Measurements from ENCODE around the gene UBE4A. TPM values are rescaled to one million over a fixed set of nuclear protein-coding genes. Genes with fewer than 3 reads are reported as not detected.

UBE4A gene
- total RNA-seq, 1 donor from 2014 or later = 33.2 TPM

DNA sequence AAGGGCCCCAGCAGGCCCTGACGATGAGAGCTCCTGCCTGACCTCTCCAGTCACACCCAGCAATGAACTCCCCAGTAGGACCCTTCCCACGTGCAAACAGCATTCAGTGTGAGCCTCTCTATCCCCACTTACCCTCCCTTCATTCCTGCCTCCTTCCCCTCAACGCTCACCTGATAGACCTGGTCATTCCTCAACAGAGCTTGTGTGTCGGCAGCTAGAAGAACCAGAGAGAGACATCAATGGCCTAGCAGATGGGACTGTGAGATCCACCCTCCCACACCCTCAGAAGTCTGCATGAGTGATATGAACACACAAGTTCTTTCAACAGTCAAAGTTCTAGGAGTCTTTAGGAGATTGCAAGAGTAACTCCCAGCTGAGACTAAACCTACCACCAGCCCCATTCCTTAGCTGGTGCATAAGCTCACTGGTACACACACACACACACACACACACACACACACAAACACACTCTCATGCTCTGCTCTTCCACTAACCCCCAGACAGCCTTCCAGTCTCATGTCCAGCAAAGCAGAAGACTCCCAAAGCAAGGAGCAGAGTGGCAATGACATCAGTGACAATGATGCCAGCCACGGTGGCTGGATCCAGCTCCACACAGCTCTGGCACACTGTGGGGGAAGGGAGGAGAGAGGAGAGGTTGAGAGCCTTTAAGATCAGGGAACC is 20.0 kb upstream of the UBE4A start:
- ATAC-seq (ENCODE audit: poor library complexity) (no peak), DNase-seq (no peak)
- intact Hi-C loops (cut with DNase I) = no loop called here

DNA sequence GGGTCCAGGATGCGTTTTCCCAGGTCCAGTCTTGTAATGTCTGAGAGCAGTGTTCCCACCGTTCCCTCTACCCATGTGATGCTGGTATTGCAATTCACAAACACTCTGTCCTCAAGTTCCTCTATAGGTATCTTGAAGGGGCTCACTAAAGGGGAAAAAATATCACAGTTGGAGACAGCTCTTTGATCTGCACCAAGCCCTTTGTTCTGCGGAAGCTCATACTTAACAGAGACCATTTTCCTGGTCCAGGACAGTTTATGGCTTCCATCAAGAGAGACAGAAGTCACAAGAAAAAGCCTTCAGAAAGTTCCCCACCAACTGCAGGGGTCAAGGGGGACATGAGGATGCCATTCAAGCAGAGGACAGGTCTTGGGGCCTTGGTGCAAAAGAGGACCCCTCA is 19.0 kb upstream of the UBE4A start:
- ATAC-seq (ENCODE audit: poor library complexity) (no peak), DNase-seq (no peak)
- intact Hi-C loops (cut with DNase I) = no loop called here

DNA sequence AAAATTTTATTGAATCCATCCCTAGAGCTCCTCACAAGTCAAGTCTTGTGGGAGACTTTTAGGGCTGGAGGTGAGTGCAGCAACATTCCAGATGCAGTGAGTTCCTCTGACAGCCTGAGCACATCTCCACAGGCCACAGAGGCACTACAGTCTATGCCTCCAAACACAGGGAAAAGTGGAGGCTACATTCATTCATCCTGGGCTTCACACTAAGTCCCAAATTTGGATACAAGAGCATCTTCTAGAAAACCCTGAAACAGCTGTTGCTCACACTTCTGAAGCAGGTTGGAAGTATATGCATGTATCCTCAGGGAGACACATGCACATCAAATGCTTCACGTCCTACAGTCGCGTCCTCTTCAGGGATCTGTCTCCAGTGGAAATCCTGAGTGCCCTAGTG is 18.1 kb upstream of the UBE4A start:
- DNase-seq (no peak), ATAC-seq (ENCODE audit: poor library complexity) (no peak)

DNA sequence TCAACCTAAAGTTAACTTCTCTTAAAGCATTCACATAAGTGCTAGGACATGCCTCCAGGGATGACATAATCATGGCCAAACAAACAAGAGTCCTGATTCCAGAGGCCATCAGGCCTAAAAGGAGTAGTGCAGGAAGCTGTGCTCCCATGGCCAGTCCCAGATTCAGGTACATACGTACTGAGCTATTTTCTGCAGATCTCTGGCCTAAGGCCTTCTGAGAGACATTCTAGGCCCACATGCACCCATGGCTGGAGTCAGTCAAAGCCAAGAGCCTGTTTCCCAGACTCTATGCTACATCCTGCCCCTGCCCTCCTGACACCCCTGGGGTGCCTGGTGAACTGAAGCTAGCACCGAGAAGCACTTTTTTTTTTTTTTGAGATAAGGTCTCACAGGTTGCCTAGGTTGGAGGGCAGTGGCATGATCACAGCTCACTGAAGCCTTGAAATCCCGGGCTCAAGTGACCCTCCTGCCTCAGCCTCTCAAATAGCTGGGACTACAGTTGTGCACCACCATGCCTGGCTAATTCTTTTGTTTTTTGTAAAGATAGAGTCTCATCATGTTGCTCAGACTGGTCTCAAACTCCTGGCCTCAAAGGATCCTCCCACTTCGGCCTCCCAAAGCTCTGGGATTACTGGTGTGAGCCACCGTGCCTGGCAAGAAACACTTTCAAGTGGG is 17.4 kb upstream of the UBE4A start:
- ATAC-seq (ENCODE audit: poor library complexity) = no peak
- no peak for DNase-seq
- intact Hi-C loops (cut with DNase I) = no loop called here

More for the DNA sequence above, 18.1 kb upstream of the UBE4A start:
- intact Hi-C loops (cut with DNase I) = no loop called here

DNA sequence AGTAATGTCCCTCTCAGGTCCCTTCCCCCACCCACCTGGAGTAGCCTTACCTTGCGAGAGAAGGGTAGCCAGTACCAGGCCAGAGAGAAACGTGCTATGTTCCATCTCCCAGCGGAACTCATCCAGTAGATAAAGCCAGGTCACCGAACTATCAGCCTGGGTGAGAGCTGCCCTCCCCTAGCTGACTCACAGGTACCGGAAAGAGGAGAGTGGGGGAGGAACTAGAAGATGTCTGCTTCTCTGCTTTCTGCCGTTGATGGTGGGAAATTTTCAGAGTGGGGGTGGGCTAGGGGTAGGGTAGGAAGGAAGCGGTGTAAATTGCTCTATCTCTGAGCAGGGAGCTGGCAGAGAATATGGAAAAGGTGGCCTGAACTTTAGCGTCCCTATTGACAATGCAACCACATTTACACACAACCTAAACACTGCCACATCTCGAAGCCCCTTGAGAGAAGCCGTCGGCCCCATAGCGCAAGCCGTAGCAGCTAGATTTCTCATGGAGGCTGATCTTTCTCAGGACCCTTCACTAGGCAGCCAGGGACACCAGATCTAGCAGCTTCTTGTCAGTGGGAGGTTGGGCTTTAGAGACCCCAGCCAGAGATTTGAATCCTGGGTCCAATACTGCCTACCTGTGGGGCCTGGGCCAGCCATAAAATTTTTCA is 16.8 kb upstream of the UBE4A start, which contains the start of gene CD3D:
CD3D (minus strand) TSS at position 203 of the 659 bp plus-strand sequence; CDS start at position 105, 98 bp downstream.
- intact Hi-C loops (cut with DNase I) = no loop called here
- no peak for DNase-seq
- ATAC-seq (ENCODE audit: poor library complexity) = no peak

DNA sequence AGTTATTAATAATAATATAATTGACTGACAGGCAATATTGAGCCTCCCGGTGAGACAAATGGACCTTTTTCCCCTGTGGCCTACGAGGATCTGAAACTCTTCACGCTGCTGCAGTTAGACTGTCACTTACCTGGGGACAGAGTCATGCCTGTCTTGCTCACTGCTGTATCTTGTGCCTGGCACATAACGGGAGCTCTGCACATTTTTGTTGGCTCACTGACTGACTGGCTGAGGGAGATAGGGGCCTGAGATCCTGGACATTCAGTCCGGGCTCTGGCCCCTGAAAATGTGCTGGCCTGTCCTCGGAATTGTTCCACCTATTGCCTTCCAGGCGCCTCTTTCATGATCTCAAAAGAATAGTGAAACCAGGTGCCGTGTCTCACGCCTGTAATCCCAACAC is 16.2 kb upstream of the UBE4A start:
- intact Hi-C loops (cut with DNase I) = no loop called here
- no peak for ATAC-seq (ENCODE audit: poor library complexity)

DNA sequence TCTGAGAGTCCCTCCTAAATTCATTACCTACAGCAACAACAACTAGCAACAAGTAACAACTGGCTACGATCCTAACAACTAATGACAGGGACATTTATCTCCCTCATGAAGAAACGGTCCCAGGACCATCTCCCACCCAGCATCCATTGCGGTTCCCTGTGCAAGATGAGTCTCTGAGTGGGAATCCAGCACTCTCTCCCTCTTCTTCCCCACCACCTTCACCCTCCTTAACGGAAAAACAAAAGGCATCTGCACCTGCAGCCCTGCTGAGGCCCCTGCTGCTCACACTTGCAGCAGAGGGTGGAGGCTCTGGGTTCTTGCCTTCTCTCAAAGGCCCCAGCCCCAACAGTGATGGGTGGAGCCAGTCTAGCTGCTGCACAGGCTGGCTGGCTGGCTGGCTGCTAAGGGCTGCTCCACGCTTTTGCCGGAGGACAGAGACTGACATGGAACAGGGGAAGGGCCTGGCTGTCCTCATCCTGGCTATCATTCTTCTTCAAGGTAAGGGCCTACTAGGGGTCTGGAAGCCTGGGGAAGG is 15.4 kb upstream of the UBE4A start, which contains the start of gene CD3G:
CD3G (plus strand) TSS at position 364 of the 535 bp plus-strand sequence; CDS start at position 444, 80 bp downstream.
- no peak for ATAC-seq (ENCODE audit: poor library complexity)
- DNase-seq = no peak
- intact Hi-C loops (cut with DNase I) = no loop called here

More for the DNA sequence above, 16.2 kb upstream of the UBE4A start:
- DNase-seq = no peak

DNA sequence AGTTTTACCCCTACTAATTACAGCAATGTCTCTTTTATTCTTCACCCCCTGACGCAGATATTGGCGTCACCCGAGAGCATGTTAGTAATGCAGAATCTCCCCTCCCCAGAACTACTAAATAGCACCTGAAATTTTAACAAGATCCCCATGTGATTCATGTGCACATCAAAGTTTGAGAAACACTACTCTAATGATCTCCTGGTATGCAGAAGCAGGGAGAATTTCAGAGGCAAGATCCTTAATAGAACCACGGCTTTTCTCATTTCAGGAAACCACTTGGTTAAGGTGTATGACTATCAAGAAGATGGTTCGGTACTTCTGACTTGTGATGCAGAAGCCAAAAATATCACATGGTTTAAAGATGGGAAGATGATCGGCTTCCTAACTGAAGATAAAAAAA is 9.9 kb upstream of the UBE4A start:
- intact Hi-C loops (cut with DNase I) = no loop called here
- no peak for ATAC-seq (ENCODE audit: poor library complexity)
- no peak for DNase-seq

DNA sequence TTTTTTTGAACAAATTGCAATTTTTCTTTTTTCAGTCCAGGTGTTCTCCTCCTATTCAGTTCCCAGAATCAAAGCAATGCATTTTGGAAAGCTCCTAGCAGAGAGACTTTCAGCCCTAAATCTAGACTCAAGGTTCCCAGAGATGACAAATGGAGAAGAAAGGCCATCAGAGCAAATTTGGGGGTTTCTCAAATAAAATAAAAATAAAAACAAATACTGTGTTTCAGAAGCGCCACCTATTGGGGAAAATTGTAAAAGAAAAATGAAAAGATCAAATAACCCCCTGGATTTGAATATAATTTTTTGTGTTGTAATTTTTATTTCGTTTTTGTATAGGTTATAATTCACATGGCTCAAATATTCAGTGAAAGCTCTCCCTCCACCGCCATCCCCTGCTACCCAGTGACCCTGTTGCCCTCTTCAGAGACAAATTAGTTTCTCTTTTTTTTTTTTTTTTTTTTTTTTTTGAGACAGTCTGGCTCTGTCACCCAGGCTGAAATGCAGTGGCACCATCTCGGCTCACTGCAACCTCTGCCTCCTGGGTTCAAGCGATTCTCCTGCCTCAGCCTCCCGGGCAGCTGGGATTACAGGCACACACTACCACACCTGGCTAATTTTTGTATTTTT is 6.2 kb upstream of the UBE4A start:
- DNase-seq = no peak
- intact Hi-C loops (cut with DNase I) = loop anchor here (5.0 kb wide), 2 partner anchors 56 to 156 kb away; no protein-coding TSS in a partner anchor
- ATAC-seq (ENCODE audit: poor library complexity) = no peak

DNA sequence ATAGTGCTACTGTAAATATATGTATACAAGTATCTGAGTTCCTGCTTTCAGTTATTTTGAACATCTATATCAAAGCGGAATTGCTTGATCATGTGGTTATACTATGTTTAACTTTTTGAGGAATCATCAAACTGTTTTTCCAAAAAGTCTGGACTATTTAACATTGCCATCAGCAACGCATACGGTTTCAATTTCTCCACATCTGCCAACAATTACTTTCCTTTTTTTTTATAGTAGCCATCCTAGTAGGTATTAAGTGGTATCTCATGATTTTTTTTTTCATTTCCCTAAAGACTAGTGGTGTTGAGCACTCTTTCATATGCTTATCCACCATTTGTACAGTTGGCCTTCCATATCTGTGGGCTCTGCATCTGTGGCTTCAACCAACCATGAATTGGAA is 1.3 kb upstream of the UBE4A start:
- ATAC-seq (ENCODE audit: poor library complexity) = no peak
- intact Hi-C loops (cut with DNase I) = no loop called here
- no peak for DNase-seq

DNA sequence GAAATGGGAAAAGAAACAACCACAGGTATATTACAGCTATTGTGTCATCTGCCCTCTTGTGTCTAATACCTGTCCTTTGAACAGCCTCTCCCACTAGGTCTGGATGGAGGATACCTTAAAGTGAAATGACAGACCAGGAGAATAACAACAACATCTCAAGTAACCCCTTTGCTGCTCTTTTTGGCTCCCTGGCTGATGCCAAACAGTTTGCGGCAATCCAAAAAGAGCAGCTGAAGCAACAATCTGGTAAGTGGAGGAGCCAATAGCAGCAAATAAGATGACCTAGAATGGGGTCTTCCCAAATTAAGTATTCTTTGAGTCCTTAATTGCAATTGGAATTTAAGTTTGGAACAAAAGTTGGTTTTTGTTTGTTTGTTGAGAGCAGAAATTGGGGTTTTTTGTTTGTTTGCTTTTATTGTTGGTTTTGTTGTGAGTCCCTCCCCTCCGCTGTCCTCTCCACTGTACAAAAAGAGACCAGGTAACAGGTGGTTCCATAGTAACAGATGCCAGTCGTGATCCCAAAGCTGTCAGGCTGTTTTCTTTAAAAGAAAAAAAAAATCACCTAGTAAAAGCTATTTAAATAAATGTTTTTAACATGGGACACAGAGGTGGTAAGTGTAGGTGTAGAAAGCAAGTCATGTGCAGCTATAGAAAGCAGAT is 5.7 kb downstream of the UBE4A start:
- DNase-seq (no peak), ATAC-seq (ENCODE audit: poor library complexity) (no peak)
- intact Hi-C loops (cut with DNase I) = no loop called here

DNA sequence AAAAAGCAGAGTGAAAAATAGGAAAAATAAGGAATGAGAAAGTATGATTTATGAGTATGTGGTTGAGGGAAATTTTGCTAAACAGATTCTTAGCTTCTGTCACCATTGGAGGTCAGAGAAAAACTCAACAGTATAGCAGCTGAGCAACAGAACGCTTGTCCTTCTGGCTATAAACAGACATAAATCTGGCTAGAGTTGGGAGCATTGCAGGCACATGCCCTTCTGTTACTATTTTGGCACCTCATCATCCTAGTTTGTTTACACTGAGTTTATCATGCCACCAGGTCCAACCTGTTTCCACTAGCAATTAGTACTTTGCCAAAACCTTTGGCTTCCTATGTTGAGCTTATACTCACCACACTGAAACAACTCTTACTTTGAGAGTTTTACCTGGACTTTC is 6.9 kb downstream of the UBE4A start:
- no peak for DNase-seq
- intact Hi-C loops (cut with DNase I) = no loop called here
- peak; percentile 95 for ATAC-seq (ENCODE audit: poor library complexity)

DNA sequence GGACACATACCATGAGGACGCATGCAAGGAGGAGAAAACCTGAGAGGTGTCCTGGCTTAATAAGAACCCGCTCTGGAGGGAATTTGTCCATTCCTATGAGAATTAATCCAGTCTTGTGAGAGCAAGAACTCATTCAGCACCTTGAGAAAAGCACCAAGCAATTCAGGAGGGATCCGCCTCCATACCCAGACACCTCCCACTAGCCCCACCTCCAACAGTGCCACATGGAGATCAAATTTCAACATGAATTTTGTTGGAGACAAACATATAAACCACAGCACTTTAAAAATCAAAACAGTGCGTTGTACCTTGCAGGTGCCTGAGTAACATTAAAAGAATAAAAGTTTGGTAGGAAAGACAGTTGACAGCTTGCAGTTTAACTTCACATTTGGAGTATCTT is 11.4 kb downstream of the UBE4A start:
- intact Hi-C loops (cut with DNase I) = no loop called here
- DNase-seq (no peak), ATAC-seq (ENCODE audit: poor library complexity) (no peak)

DNA sequence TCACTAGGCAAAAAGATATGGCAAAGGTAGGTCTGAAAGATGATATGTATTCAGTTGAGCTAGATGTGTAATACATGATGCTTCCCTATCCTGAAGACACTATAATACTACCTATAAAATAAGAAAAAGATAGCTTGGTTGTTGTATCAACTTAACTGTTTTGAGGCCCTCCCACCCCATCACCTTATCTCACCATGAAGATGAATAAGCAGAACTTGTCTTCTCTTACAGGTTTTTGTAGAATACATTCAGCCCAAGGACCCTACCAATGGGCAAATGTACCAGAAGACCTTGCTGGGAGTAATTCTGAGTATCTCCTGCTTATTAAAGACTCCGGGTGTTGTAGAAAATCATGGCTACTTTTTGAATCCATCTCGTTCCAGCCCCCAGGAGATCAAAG is 13.9 kb downstream of the UBE4A start:
- ATAC-seq (ENCODE audit: poor library complexity) (no peak), DNase-seq (no peak)
- intact Hi-C loops (cut with DNase I) = no loop called here

DNA sequence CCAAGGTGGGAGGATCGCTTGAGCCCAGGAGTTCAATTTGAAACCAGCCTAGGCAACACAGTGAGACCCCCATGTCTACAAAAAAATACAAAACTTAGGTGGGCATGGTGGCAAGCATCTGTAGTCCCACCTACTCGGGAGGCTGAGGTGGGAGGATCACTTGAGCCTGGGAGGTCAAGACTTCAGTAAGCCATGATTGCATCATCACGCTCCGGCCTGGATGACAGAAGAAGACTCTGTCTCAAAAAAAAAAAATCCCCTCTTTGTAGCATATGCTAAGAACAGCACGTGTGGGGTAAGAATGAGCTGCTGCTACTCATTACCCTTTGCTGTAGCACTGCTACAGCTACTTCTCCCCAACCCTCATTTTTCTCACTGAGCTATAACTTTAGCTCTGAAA is 14.5 kb downstream of the UBE4A start:
- DNase-seq = no peak
- ATAC-seq (ENCODE audit: poor library complexity) = no peak
- intact Hi-C loops (cut with DNase I) = no loop called here

DNA sequence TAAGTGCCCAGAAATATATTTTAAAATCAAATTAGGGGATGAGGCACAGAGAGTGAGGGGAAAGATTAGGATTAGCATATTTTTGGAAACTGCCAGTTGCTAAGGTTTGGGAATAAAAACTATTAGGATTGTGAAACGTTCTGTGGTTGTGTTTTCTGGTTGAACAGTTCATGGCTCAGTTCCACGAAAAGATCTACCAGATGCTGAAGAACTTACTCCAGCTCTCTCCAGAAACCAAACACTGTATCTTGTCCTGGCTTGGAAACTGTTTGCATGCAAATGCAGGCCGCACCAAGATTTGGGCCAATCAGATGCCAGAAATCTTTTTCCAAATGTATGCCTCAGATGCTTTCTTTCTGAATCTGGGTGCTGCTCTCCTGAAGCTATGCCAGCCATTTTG is 15.3 kb downstream of the UBE4A start:
- intact Hi-C loops (cut with DNase I) = no loop called here
- no peak for ATAC-seq (ENCODE audit: poor library complexity)
- no peak for DNase-seq

DNA sequence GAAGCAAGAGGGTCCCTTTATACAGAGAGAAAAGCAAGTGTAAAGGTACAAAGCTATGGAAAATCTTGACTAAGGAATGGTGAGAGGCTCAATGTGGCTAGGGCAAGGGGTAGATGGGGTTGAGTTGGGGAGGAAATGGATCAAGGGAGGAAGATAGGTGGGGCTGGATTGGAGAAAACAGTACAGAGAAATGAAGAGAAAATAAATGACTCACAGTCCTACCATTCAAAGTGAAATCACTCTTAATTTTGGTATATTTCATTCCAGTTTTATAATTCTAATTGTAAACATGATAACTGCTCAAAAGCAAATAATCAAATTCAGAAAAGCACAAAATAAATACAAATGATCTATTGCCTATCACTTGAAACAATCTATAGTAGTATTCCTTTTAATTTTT is 16.6 kb downstream of the UBE4A start:
- intact Hi-C loops (cut with DNase I) = no loop called here
- ATAC-seq (ENCODE audit: poor library complexity) (no peak), DNase-seq (no peak)

DNA sequence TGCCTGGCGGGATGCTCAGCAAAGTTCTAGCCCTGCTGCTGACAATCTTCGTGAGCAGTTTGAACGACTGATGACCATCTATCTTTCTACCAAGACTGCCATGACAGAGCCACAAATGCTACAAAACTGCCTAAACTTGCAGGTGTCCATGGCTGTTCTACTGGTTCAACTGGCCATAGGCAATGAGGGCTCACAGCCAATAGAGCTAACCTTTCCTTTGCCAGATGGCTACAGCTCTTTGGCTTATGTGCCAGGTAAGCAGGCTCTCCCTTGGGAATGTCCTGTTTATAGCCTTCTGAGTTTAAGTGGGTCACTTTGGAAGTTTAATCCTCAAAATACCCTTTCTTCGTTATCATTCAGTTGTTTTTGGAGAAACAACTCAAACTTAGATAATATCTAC is 20.1 kb downstream of the UBE4A start:
- DNase-seq = no peak

DNA sequence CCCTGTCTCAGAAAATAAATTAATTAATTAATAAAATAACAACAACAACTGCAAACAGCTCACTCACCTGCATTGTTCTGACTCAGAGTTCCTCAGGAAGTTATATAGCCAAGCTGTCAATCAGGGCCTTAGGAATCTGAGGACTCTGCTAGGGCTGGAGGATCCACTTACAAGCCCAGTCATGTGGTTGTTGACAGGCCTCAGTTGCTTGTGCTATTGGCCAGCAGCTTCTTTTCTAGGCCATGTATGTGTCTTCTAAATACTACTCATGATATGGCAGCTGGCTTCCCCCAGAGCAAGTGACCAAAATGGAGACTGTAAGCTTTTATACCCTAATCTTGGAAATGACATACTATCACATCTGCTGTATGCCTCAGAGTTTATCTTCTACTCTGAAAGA is 21.2 kb downstream of the UBE4A start:
- ATAC-seq (ENCODE audit: poor library complexity) (peak; percentile 38), DNase-seq (no peak)
- intact Hi-C loops (cut with DNase I) = no loop called here

More for the DNA sequence above, 20.1 kb downstream of the UBE4A start:
- intact Hi-C loops (cut with DNase I) = no loop called here
- ATAC-seq (ENCODE audit: poor library complexity) = no peak

All from Right ventricle myocardium superior (tissue), 1 donor.